HCT116 (cell line): ENCODE results near the gene IL6R. TPM values are rescaled to one million over a fixed set of nuclear protein-coding genes. Genes with fewer than 3 reads are reported as not detected.
"Not testable (repeated sequence)": the region's sequence is repeated elsewhere in the genome, so short reads cannot be mapped to it uniquely, and the experiment has no call there.

Experiments used
- ATAC-seq: fragments of 200-7000 bp; cut with Tn5 transposase; 2 replicates; pipeline ENCODE4 v1.9.1; 2020; ENCODE audit warnings: mild to moderate bottlenecking, moderate library complexity
- BruUV-seq: library from RNA; stranded (reverse); fragments of 400-500 nt; replicated peaks from 2 replicates; lab custom pipeline; 2021; lab: Mats Ljungman, UMichigan
- CTCF ChIA-PET: fragments of 300-600 bp; sonication (Branson Sonifier 250); formaldehyde crosslinking; loops from one replicate; lab custom pipeline; 2021; ENCODE audit warnings: antibody characterized with exemption; lab: Charles Lee
- POLR2A ChIA-PET: fragments of 300-600, 350-600 bp; sonication (Branson Sonifier 250); formaldehyde crosslinking; loops from one replicate; lab custom pipeline; 2021; ENCODE audit warnings: antibody characterized with exemption; lab: Charles Lee
- RAD21 ChIA-PET, 2 experiments: fragments of 300-600 bp; sonication (Branson Sonifier 250); formaldehyde crosslinking; loops; one replicate each; lab custom pipeline; 2023; ENCODE audit warnings: low total read pairs in 2 of 2; ENCODE audit not compliant: uncharacterized antibody in 2 of 2, unreplicated experiment in 2 of 2, low non-redundant PET in 1 of 2; lab: Charles Lee
- DNase-seq: peaks from one replicate; pipeline ENCODE4 v3.0.0-alpha.2; 2010; ENCODE audit warnings: low read depth, low spot score
- H2AFZ ChIP-seq: fragments of 200-600 bp; shearing (Covaris generic), sonication (generic); 2 replicates; pipeline ENCODE4 v1.6.1; 2017; ENCODE audit warnings: low read depth, mixed run types, mixed read lengths, antibody characterized with exemption, low read length; ENCODE audit not compliant: poor library complexity, severe bottlenecking
- H3K27ac ChIP-seq: 2 replicates; pipeline ENCODE4 v1.5.1; 2012; ENCODE audit warnings: low read depth, low read length
- H3K27me3 ChIP-seq: fragments of 200-600 bp; sonication (generic); 2 replicates; pipeline ENCODE4 v1.6.1; 2016; ENCODE audit warnings: mixed run types, low read length, mixed read lengths; ENCODE audit not compliant: insufficient read depth
- H3K36me3 ChIP-seq, 2 experiments: fragments of 200-500 bp in 1 of 2; fragments of 200-600 bp in 1 of 2; sonication (Bioruptor generic) in 1 of 2; sonication (generic) in 1 of 2; 2 replicates each; pipeline versions ENCODE4 v1.5.1 to v1.6.1; 2014 to 2016; ENCODE audit warnings: low read length in 2 of 2, inconsistent platforms in 1 of 2, mixed read lengths in 1 of 2, mixed run types in 1 of 2; ENCODE audit not compliant: insufficient read depth in 2 of 2, control insufficient read depth in 1 of 2
- H3K4me1 ChIP-seq, 2 experiments: fragments of 200-600 bp in 1 of 2; sonication (generic) in 1 of 2; 2 replicates each; pipeline versions ENCODE4 v1.5.1 to v1.6.1; 2012 to 2017; ENCODE audit warnings: low read length in 2 of 2, inconsistent platforms in 1 of 2, mild to moderate bottlenecking in 1 of 2, mixed read lengths in 1 of 2, mixed run types in 1 of 2, moderate library complexity in 1 of 2; ENCODE audit not compliant: insufficient read depth in 2 of 2, control insufficient read depth in 1 of 2
- H3K4me2 ChIP-seq: fragments of 200-600 bp; sonication (generic); 2 replicates; pipeline ENCODE4 v1.6.1; 2017; ENCODE audit warnings: mixed run types, low read length, mixed read lengths
- H3K4me3 ChIP-seq, 2 experiments: fragments of 200-600 bp in 1 of 2; sonication (generic) in 1 of 2; replicated peaks in 1 of 2; 2 replicates each; pipeline ENCODE4 v1.5.1; 2011 to 2016; ENCODE audit warnings: low read length in 2 of 2, control low read depth in 1 of 2, low read depth in 1 of 2, mild to moderate bottlenecking in 1 of 2, mixed read lengths in 1 of 2, mixed run types in 1 of 2
- H3K79me2 ChIP-seq: fragments of 200-600 bp; sonication (generic); 2 replicates; pipeline ENCODE4 v1.6.1; 2017; ENCODE audit warnings: mild to moderate bottlenecking, mixed run types, low read length, moderate library complexity, mixed read lengths; ENCODE audit not compliant: insufficient read depth
- H3K9ac ChIP-seq: fragments of 200-600 bp; sonication (generic); 2 replicates; pipeline ENCODE4 v1.6.1; 2016; ENCODE audit warnings: low read length, mixed read lengths
- H3K9me2 ChIP-seq: fragments of 200-600 bp; sonication (generic), shearing (Covaris generic); 2 replicates; pipeline ENCODE4 v1.6.1; 2017; ENCODE audit warnings: mixed run types, mild to moderate bottlenecking, moderate library complexity; ENCODE audit not compliant: insufficient read depth
- H3K9me3 ChIP-seq, 2 experiments: fragments of 200-500 bp in 1 of 2; fragments of 200-600 bp in 1 of 2; sonication (Bioruptor generic) in 1 of 2; sonication (generic) in 1 of 2; 2 replicates each; pipeline ENCODE4 v1.6.1; 2014 to 2017; ENCODE audit warnings: low read length in 2 of 2, mixed read lengths in 2 of 2, inconsistent platforms in 1 of 2, low read depth in 1 of 2, mild to moderate bottlenecking in 1 of 2, mixed run types in 1 of 2, moderate library complexity in 1 of 2; ENCODE audit not compliant: control insufficient read depth in 1 of 2, insufficient read depth in 1 of 2
- H4K20me1 ChIP-seq: fragments of 200-600 bp; sonication (generic), shearing (Covaris generic); 2 replicates; pipeline ENCODE4 v1.6.1; 2017; ENCODE audit warnings: mixed run types, mild to moderate bottlenecking, moderate library complexity; ENCODE audit not compliant: insufficient read depth
- EZH2 ChIP-seq: fragments of 200-600 bp; sonication (generic); IDR thresholded peaks from 2 replicates; pipeline ENCODE4 v1.6.1; 2017; ENCODE audit warnings: antibody characterized with exemption, mixed run types
- EZH2phosphoT487 ChIP-seq: fragments of 200-600 bp; IDR thresholded peaks from 2 replicates; pipeline ENCODE4 v1.6.1; 2018; ENCODE audit warnings: antibody characterized with exemption, borderline replicate concordance
- FOSL1 ChIP-seq: IDR thresholded peaks from 2 replicates; pipeline ENCODE4 v1.6.1; 2012; ENCODE audit warnings: low read depth
- SP1 ChIP-seq: IDR thresholded peaks from 2 replicates; pipeline ENCODE4 v1.6.1; 2012; ENCODE audit warnings: low read depth
- intact Hi-C: fragments of 100-400 bp; cut with micrococcal nuclease; formaldehyde crosslinking; loops from 2 replicates; pipeline ENCODE4 v1.10.0; 2022
- total RNA-seq: library from RNA; stranded (reverse); gene quantifications from one replicate; pipeline ENCODE4 v1.2.1, GENCODE V29; 2021; ENCODE audit not compliant: unreplicated experiment
- TF ChIP-seq, protein P1 (sequence below): IDR thresholded peaks from 2 replicates; pipeline ENCODE4 v1.6.1; 2012; ENCODE audit warnings: low read depth
- TF ChIP-seq, protein P2 (sequence below): IDR thresholded peaks from 2 replicates; pipeline ENCODE4 v1.6.1; 2012
- TF ChIP-seq, protein P3 (sequence below), 3 experiments: fragments of 200-600 bp in 1 of 3; sonication (generic) in 1 of 3; IDR thresholded peaks in 2 of 3; conservative IDR thresholded peaks in 1 of 3; 2 replicates each; pipeline ENCODE4 v1.5.1; 2012 to 2017; ENCODE audit warnings: low read depth in 2 of 3, low read length in 2 of 3, antibody characterized with exemption in 1 of 3, borderline replicate concordance in 1 of 3, control low read depth in 1 of 3, mild to moderate bottlenecking in 1 of 3, mixed read lengths in 1 of 3, mixed run types in 1 of 3, moderate library complexity in 1 of 3; ENCODE audit not compliant: insufficient read depth in 1 of 3
- TF ChIP-seq, protein P4 (sequence below): IDR thresholded peaks from 2 replicates; pipeline ENCODE4 v1.6.1; 2012

The IL6R gene
- total RNA-seq, 1 experiment from 2014 or later: 6.8 TPM

DNA sequence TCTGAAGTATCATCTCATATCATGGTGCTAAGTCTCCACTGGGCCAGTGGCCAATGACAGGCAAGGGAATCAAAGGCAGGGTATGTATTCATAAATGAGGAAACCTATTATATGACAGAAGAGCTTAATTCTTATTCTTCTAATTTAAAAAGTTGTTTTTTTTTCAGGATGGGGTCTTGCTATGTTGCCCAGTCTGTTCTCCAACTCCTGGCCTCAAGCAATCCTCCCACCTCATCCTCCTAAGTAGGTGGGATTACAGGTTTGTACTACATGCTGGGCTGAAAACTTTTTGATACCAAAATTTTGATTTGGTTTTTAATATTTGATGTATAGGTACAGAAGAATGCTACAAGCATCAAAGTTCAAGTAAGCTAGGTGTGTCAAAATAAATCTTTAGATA is 44.9 kb upstream of the IL6R start:
- intact Hi-C loops: no loop called here
- no peaks in the 10 kb centered on the region for H3K9me3 ChIP-seq
- DNase-seq: no peak

DNA sequence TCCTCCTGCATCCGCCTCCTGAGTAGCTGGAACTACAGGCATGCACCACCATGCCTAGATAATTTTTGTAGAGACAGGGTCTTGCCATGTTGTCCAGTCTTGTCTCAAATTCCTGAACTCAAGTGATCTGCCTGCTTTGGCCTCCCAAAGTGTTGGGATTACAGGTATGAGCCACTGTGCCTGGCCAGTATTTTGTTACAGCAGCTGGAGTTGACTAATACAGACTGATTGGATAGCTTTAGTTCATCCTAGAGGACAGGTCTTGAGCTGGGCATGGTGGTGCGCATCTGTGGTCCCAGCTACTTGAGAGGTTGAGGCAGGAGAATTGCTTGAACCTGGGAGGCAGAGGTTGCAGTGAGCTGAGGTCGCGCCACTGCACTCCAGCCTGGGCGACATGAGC is 44.3 kb upstream of the IL6R start:
- H3K79me2 ChIP-seq, H3K9me2 ChIP-seq, H3K9me3 ChIP-seq, H3K4me3 ChIP-seq, H2AFZ ChIP-seq, H3K9ac ChIP-seq, DNase-seq, H4K20me1 ChIP-seq, H3K27ac ChIP-seq, H3K4me2 ChIP-seq, RAD21 ChIA-PET, H3K4me1 ChIP-seq, H3K27me3 ChIP-seq, H3K36me3 ChIP-seq, BruUV-seq, intact Hi-C loops, ATAC-seq: not testable (repeated sequence)
- CTCF ChIA-PET: interaction anchor here (0.7 kb wide), 1 partner anchor 12 kb away, joined by 3 read pairs; no protein-coding TSS in a partner anchor
- POLR2A ChIA-PET: interaction anchor here (0.6 kb wide), 1 partner anchor 98 kb away, joined by 4 read pairs; no protein-coding TSS in a partner anchor

More for the DNA sequence above, 44.9 kb upstream of the IL6R start:
- H3K4me1 ChIP-seq: no peaks in the 10 kb centered on the region
- RAD21 ChIA-PET: no interaction called here
- CTCF ChIA-PET: interaction anchor here (0.7 kb wide), 1 partner anchor 12 kb away, joined by 3 read pairs; no protein-coding TSS in a partner anchor
- H3K27ac ChIP-seq: no peak overlapping the region
- no peaks in the 10 kb centered on the region for H3K9me2 ChIP-seq
- H3K27me3 ChIP-seq: no peaks in the 10 kb centered on the region
- POLR2A ChIA-PET: no interaction called here
- H3K79me2 ChIP-seq: no peaks in the 10 kb centered on the region
- no TSS peak for BruUV-seq
- no peak overlapping the region for H3K4me2 ChIP-seq
- no peak for ATAC-seq
- TF ChIP-seq, protein P1, sequence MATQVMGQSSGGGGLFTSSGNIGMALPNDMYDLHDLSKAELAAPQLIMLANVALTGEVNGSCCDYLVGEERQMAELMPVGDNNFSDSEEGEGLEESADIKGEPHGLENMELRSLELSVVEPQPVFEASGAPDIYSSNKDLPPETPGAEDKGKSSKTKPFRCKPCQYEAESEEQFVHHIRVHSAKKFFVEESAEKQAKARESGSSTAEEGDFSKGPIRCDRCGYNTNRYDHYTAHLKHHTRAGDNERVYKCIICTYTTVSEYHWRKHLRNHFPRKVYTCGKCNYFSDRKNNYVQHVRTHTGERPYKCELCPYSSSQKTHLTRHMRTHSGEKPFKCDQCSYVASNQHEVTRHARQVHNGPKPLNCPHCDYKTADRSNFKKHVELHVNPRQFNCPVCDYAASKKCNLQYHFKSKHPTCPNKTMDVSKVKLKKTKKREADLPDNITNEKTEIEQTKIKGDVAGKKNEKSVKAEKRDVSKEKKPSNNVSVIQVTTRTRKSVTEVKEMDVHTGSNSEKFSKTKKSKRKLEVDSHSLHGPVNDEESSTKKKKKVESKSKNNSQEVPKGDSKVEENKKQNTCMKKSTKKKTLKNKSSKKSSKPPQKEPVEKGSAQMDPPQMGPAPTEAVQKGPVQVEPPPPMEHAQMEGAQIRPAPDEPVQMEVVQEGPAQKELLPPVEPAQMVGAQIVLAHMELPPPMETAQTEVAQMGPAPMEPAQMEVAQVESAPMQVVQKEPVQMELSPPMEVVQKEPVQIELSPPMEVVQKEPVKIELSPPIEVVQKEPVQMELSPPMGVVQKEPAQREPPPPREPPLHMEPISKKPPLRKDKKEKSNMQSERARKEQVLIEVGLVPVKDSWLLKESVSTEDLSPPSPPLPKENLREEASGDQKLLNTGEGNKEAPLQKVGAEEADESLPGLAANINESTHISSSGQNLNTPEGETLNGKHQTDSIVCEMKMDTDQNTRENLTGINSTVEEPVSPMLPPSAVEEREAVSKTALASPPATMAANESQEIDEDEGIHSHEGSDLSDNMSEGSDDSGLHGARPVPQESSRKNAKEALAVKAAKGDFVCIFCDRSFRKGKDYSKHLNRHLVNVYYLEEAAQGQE: no peak
- TF ChIP-seq FOSL1 (no peak), SP1 (no peak), EZH2 (no peak), EZH2phosphoT487 (no peak)
- TF ChIP-seq, protein P2, sequence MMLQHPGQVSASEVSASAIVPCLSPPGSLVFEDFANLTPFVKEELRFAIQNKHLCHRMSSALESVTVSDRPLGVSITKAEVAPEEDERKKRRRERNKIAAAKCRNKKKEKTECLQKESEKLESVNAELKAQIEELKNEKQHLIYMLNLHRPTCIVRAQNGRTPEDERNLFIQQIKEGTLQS: no peak
- TF ChIP-seq, protein P3, sequence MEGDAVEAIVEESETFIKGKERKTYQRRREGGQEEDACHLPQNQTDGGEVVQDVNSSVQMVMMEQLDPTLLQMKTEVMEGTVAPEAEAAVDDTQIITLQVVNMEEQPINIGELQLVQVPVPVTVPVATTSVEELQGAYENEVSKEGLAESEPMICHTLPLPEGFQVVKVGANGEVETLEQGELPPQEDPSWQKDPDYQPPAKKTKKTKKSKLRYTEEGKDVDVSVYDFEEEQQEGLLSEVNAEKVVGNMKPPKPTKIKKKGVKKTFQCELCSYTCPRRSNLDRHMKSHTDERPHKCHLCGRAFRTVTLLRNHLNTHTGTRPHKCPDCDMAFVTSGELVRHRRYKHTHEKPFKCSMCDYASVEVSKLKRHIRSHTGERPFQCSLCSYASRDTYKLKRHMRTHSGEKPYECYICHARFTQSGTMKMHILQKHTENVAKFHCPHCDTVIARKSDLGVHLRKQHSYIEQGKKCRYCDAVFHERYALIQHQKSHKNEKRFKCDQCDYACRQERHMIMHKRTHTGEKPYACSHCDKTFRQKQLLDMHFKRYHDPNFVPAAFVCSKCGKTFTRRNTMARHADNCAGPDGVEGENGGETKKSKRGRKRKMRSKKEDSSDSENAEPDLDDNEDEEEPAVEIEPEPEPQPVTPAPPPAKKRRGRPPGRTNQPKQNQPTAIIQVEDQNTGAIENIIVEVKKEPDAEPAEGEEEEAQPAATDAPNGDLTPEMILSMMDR (IDR thresholded peaks at IDR 0.05 in 2 of 3, conservative IDR thresholded peaks at IDR 0.05 in 1 of 3; ENCODE audit: borderline replicate concordance in 1 of 3, insufficient read depth in 1 of 3, low read depth in 2 of 3, low read length in 2 of 3): no peak
- TF ChIP-seq, protein P4, sequence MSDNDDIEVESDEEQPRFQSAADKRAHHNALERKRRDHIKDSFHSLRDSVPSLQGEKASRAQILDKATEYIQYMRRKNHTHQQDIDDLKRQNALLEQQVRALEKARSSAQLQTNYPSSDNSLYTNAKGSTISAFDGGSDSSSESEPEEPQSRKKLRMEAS: no peak
- TF ChIP-seq, all 23 proteins: peak for 0
- Histone ChIP-seq H3K9ac (no peak overlapping the region), H4K20me1 (no peaks in the 10 kb centered on the region), H3K4me3 (no peak overlapping the region), H3K36me3 (no peaks in the 10 kb centered on the region), H2AFZ (no peak overlapping the region)
